A204.1 (cell line): Measurements from ENCODE around the gene FGF14.

Experiments
- FAIRE-seq: peaks from 2 replicates; lab custom pipeline; 2012; peaks lifted over from hg19 to GRCh38; lab: Jason Lieb, UNC

Gene FGF14

DNA sequence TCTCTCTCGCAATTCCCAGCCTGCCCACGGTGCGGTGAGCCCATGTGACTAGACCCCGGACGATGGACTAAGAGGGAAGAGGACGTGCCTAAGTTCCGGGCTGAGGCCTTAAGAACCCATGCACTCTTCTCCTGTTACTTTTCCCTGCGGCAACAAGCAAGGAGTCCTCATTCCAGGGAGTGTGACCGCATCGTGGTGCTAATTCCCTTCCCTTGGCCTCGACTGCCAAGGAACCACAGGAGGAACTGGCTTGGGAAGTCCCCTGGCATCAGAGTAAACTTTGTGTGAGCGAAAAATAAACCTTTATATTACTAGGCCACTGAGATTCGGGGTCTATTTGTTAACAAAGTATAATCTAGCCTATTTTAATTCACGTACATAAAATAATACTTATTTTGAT is 34.0 kb downstream of the FGF14 start:
- FAIRE-seq, result no peak

DNA sequence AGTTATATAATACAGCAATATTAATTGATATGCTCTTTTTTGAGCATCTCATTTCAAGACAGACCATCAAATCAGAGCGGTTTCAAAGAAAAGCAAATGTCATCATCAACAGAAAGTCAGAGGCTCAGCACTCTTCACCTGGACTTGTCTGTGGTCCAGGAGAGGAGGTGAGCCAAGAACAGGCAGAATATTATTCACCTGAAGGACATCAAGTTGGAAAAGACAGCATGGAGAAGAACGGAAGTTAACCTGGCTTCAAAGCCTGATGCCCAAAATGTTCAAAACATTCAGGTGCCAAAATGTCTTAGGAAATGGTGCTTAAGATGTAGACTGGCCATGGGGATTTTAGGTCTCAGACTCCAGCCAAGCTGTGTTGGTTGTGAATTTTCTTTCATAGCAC is 40.7 kb downstream of the FGF14 start:
- no peak for FAIRE-seq

GRCh38 chr13:102359264-102359663 is 42.6 kb downstream of the FGF14 start:
- no peak for FAIRE-seq

GRCh38 chr13:102355251-102355650 is 46.6 kb downstream of the FGF14 start:
- no peak for FAIRE-seq

DNA sequence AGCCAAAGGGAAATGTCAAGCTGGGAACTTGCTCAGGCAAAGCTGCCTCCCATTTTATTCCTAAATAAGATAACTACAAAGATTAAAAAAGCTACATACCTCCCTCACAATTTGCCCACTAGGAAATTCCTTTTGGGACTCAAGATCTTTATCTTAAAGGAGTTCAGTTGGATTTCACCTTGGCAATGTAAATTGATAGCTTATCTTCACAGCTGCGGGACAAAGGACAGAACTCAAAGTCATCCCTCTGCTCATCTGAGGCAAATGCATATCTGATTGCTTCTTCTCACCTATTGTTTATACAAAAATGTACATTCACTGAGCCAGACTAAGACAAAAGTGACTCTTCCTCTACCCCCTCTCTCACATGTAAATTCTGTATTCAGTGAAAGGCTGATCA is 47.8 kb downstream of the FGF14 start:
- FAIRE-seq, result no peak

DNA sequence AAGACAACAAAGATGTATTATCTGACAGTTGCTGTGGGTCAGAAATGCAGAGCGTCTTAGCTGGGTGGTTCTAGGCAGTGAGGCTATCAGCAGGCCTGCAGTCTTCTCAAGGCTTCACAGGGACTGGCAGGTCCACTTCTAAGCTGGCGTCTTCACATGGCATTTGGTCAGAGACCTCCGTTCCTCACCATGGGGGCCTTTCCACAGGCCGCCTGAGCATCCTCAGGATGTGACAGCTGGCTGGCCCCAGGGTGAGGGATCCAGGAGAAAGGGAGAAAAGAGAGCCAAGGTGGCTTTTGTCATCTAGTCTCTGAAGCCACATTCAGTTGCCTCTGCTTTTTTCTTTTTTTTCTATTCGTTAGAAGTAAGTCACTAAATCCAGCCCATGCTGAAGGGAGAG is 50.3 kb downstream of the FGF14 start:
- no peak for FAIRE-seq

DNA sequence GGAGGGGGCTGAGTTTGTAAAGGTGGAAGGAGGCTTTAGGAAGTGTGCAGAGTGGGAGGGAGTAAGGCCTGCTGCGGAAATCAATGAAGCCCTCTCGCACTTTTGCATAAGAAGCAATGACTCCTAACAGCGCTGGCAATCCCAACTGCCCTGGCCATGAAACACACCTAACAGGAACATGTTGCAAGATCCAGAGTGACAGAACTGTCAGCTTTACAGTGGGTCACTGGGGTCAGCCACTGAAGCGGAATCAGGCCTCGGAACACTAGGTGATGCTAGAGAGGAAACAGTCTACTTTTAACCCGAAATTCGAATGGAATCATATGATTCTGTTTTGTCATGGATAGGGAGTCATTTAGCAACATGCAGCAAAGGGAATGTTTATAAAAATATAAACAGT is 54.4 kb downstream of the FGF14 start:
- no peak for FAIRE-seq

- no peak for FAIRE-seq
These were observed 55.1 kb downstream of the FGF14 start for GRCh38 chr13:102346769-102347168.

- FAIRE-seq, result no peak
These were observed 57.4 kb downstream of the FGF14 start for GRCh38 chr13:102344410-102344809.

DNA sequence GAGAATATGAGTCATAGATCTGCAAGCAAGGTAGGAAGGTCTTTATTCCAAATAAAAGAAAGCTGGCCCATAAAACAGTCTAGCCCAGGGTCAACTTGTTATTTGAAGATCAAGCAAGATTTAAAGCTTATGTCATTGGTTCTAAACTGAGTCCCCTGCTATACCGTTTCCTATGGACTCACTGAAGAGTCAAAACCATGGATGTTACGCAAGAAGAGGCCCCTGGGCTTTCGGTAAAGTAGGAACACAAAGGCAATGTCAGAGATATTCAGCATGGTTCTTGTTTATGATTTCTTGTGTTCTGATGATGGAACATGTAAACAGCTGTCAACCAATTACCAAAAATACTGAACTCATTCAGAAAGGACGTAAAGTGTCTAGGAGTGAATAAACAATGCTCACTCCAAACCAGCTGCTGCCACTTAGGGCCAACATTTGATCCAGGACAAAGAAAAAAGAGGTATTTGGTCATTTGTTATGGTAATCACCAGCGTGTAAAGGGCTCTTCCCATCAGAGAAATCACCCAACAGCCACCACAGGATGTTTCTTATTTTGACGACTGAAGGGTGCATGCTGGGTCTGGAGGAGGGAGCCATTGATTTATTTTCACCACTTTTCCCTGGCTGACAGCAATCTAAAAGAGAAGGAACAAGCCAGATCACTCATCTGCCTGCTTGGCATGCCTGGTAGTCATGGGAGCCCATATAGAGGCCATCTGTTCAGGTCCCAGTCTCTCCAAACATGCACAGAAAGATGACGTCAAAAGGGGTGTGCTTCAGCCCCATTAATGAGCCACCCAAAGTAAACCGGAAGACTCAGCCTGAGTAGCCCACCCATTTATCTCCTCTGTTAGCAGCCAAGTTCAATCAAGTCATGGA is 68.3 kb downstream of the FGF14 start:
- FAIRE-seq, result no peak

GRCh38 chr13:102328909-102329308 is 72.9 kb downstream of the FGF14 start:
- FAIRE-seq, result no peak

GRCh38 chr13:102327119-102327617 is 74.7 kb downstream of the FGF14 start:
- FAIRE-seq, result no peak

DNA sequence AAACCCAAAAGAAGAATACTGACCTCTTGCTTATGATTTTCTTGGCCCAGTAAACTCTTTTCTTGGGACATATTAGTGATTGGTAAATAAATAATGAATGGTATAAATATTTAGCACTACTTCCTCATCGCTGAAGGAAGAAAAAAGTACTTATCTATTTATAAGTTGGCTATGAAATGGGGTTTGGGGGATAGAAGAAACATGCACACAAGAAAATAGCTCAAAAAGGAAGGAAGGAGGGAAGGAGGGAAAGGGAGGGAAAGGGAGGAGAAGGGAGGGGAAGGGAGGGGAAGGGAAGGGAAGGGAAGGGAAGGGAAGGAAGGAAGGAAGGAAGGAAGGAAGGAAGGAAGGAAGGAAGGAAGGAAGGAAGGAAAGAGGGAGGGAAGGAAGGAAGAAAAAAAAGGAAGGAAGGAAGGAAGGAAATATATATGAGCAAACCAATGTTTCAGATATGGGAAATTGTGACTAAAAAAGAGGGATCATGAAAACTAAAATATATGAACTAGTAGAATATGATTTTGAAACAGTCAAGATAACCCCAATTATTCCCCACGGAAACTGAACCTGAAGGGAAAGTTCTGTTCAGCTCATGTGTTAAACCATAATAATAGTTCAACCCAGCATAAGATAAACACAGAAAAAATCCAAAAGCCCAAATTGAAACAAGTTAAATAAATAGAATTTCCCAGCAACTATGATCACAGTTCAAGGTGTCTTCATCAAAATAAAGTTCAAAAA is 75.3 kb downstream of the FGF14 start:
- FAIRE-seq, result no peak

DNA sequence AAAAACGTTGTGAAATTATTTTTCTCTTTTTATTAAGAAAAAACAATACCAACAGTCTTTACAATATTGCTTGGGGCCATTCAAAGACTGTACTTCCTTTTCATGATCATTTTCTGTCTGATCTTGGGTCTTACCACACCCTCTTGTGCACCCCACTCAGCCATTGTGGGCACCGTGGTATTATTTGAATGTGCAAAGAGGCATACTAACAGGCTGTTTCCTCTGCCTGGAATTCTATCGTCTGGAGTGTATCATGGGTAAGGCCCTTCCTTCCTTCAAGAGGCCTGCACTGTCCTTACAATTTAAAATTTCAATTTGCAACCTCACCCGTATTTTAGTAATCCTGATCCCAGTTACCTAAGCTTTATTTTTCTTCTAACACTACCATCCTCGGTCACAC is 76.5 kb downstream of the FGF14 start:
- FAIRE-seq, result no peak

DNA sequence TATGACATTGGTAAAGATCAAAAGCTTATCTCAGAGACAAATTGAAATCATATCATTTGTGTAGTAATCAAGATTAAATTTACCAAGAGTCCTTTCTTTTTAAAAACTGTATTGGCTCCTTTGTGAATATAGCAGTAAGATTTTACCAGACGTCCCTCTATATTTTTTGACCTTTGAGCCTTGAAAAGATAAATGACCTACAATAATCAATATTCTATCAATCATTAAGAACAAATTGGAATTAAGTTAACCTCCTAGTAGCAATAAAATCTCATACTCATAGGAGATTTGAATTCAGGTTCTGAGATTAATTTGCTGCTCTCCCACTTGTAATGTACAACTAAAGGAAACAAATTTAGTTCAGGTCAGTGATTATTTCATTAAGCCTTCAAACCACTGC is 78.3 kb downstream of the FGF14 start:
- FAIRE-seq, result no peak

- FAIRE-seq, result no peak
These were observed 78.8 kb downstream of the FGF14 start for GRCh38 chr13:102323012-102323411.

- FAIRE-seq, result no peak
These were observed 79.6 kb downstream of the FGF14 start for GRCh38 chr13:102322211-102322610.

- no peak for FAIRE-seq
These were observed 83.6 kb downstream of the FGF14 start for GRCh38 chr13:102318233-102318632.

GRCh38 chr13:102317593-102317992 is 84.3 kb downstream of the FGF14 start:
- FAIRE-seq, result no peak

- FAIRE-seq, result no peak
These were observed 85.1 kb downstream of the FGF14 start for GRCh38 chr13:102316732-102317131.

GRCh38 chr13:102312841-102313240 is 89.0 kb downstream of the FGF14 start:
- no peak for FAIRE-seq

GRCh38 chr13:102311901-102312300 is 89.9 kb downstream of the FGF14 start:
- FAIRE-seq, result no peak

GRCh38 chr13:102311419-102311796 is 90.4 kb downstream of the FGF14 start:
- FAIRE-seq, result no peak
